IPS-NIHi7 (cell line): Measurements from ENCODE around the gene ZNF219.

Source experiments
- DNase-seq: peaks from one replicate; pipeline ENCODE4 v3.0.0; 2012; ENCODE audit warnings: mixed read lengths; ENCODE audit errors: extremely low spot score

Gene ZNF219

DNA sequence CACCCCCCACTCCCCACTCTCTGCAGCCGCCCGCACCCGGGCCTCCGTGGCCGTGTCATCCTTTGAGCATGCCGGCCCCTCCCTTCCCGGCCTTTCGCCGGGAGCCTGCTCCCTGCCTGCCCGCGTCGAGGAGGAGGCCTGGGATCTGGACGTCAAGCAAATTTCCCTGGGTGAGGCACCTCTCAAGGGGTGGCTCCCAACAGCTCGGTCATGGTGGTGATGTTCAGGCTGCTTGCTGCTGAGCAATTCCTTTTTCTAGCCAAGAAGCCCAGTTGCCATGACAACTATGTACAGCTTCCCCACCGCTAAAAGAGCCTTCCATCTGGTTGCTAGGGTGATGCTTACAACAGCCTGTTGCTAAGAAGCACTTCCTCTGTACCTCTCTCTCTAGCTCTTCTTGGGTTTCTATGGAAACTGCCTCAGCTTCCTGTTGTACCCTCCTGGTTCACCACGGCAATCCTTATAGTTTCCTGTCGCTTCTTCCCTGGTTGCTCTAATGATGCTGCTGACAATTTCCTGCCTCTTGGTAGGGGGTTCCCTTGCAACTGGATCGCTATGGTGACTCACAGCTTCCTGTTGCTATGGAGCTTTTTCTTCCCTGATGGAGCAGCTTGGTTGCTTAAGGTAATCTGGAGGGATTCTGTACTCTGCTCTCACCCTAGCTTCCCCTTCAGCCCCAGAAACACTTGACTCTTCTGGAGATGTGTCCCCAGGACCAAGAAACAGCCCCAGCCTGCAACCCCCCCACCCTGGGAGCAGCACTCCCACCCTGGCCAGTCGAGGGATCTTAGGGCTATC, 11.0 kb downstream of the ZNF219 start:
- DNase-seq, result peak; percentile 72

DNA sequence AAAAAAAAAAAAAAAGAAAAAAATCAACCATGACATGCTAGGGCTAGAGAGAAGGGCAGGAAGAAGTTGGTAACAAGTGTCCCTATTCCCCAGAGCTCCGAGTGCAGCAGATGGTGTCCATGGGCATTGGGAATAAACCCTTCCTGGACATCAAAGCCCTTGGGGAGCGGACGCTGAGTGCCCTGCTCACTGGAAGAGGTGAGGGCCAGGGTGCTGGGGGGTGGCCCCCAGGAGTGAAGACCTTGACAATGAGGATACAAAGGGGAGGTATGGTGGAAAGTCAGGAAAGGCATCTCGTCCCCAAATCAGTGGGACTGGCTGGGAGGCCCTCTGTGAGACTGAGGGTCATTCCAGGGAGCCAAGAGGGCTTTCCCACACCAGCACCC, 11.6 kb downstream of the ZNF219 start:
- no peak for DNase-seq

DNA sequence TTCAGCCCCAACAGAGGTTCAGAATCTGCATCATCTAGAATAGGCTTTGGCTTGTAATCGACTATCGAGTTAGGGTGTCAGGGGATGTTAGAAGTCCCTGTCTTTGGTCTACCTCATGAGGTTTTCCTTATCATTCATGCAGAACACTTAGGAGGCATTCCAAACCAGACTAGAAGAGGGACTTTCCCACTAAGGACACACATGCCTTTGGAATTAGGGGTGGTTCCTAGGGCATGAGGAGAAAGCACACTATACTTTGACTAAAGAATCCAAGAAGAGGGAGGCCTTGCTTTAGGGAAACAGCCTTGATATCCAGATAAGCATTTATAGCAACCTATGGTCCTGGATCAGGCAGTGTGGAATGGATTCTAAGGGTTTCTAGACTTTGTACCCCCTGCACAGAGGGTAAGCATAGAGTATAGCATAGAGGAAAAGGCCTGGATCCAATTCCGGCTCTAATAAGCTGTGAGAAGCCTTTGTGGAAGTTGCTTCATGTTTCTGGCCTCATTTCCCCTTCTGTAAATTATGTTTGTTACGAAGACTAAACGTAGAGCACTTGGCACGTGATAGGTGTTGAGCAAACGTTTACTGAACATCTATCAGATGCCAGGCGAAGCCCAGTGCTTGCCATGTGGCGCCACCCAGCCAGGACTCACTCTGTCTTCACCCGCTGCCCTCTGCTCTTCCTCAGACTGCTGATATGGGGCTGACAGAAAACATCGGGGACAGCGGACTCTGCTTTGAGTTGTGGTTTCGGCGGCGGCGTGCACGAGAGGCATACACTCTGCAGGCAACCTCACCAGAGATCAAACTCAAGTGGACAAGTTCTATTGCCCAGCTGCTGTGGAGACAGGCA, 13.2 kb downstream of the ZNF219 start:
- DNase-seq, result no peak

DNA sequence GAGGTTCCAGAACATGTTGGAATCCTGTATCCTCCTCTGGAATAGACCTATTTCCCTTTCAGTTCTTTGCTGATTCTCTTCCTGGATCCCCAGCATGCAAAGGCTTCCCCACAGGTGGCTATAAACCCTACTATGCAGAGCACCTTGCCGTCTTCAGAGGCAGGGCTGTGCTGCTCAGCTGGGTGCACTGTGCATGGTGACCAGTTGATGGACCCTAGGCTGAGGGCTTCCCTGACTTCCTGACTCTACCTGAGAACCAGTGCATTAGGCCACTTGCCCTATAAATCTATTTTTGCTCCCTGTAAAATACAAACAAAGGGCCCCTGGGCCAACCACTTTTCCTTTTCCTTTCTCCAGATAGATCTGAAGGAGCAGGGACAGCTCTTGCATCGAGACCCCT, 14.1 kb downstream of the ZNF219 start:
- no peak for DNase-seq

DNA sequence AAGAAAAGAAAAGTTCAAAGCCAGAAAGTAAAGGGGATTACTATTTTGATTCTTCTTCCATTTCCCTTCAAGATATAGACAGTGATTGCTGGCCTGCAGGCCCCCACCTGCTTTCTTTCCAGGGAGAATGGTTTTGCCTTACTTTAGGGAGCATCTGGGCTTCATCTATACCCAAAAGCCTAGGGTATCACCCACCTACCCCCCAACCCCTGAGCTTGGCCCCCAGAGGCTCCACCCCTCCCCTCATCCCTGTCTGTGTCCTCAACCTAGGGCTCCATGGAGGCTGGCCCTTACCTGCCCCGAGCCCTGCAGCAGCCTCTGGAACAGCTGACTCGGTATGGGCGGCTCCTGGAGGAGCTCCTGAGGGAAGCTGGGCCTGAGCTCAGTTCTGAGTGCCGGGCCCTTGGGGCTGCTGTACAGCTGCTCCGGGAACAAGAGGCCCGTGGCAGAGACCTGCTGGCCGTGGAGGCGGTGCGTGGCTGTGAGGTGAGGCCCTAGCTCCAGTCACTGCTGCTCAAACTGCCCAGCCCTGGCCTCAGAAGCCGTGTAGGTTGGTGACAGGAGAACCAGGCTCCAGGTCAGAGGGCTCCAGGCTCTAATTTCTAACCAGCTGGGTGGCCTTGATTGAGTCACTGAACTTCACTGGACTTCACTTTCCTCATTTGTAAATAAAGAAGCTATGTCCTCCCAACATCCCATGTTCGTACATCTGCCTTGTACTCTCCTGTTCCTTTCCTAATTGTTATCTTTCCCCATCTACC, 14.7 kb downstream of the ZNF219 start:
- DNase-seq, result no peak

DNA sequence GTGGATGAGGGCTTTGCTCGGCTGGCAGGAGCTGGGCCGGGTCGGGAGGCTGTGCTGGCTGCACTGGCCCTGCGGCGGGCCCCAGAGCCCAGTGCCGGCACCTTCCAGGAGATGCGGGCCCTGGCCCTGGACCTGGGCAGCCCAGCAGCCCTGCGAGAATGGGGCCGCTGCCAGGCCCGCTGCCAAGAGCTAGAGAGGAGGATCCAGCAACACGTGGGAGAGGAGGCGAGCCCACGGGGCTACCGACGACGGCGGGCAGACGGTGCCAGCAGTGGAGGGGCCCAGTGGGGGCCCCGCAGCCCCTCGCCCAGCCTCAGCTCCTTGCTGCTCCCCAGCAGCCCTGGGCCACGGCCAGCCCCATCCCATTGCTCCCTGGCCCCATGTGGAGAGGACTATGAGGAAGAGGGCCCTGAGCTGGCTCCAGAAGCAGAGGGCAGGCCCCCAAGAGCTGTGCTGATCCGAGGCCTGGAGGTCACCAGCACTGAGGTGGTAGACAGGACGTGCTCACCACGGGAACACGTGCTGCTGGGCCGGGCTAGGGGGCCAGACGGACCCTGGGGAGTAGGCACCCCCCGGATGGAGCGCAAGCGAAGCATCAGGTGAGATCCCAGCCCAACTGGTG, 16.8 kb downstream of the ZNF219 start:
- DNase-seq, result no peak

DNA sequence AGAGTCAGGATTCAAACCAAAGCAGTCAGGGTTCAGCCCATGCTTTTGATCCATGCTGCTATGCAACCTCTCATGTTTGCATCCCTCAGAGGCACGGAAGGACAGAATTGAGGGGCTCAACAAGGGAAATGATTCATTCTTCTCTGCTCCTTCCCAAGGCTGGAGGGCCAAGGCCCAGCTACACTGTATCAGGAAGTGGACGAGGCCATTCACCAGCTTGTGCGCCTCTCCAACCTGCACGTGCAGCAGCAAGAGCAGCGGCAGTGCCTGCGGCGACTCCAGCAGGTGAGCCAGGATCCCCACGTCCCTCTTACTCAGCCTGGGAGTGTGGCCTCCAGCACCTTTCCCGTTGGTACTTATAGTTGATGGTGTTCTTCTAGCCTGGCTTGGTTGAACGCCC, 19.7 kb downstream of the ZNF219 start:
- no peak for DNase-seq

DNA sequence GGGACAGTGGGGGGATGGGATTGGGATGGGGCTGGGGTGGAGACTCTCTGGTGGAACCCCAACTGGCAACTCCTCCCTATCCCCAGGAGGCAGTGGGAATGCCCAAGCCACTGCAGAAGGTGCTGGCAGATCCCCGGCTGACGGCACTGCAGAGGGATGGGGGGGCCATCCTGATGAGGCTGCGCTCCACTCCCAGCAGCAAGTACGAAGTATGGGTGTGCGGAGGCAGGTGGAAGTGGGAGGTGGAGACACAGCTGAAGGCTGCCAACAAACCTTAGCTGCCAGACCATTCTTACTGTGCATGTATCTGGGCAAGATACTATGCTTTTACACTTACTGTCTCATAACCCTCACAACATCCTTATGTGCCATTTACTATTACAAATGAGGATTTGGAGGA, 20.2 kb downstream of the ZNF219 start:
- DNase-seq, result no peak

DNA sequence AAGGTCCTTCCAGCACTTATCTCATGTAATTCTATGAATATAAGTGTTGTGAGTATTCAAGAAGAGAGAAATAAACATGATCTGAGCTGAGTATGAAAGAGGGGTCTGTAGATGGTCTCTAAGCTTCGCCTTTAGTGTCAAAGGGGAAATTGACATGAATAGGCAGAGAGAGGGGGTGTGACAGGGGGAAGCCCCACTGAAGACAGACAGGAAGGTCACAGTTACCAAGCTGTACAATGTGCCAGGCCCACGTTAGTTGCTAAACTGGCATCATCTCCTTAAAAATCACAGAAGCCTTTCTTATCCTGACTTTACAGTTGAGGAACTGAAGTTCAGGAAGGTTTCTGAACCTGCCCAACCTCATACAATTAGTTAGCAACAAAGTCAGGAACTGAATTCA, 20.8 kb downstream of the ZNF219 start:
- no peak for DNase-seq

DNA sequence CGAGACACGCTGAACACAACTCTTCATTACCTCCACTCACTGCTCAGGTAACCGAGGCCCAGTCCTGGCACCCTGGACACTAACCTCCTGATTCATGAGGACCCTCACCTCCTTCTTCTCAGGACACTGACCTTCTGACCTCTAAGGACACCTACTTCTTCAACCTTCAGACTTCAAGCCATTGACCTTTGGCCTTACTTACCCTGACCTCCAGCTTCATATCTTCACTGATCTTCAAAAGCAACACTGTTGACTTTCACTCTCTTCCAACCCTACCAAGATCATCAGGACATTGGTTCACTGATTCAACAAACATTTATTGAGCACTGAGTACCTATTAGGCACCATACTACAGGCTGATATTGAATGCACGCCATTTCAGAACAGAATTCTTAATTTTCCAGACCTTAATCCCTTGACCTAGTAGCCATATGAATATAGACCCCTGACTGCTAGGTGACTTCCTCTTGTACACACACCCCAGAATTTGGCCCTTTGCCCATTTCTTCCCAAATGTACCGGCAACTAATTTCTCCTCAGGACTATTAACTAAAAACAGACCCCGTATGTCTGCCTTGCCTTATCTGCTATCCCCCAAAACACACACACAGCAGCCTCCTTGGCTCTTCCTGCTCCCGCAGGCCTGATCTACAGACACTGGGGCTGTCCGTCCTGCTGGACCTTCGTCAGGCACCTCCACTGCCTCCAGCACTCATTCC, 22.6 kb downstream of the ZNF219 start:
- no peak for DNase-seq

DNA sequence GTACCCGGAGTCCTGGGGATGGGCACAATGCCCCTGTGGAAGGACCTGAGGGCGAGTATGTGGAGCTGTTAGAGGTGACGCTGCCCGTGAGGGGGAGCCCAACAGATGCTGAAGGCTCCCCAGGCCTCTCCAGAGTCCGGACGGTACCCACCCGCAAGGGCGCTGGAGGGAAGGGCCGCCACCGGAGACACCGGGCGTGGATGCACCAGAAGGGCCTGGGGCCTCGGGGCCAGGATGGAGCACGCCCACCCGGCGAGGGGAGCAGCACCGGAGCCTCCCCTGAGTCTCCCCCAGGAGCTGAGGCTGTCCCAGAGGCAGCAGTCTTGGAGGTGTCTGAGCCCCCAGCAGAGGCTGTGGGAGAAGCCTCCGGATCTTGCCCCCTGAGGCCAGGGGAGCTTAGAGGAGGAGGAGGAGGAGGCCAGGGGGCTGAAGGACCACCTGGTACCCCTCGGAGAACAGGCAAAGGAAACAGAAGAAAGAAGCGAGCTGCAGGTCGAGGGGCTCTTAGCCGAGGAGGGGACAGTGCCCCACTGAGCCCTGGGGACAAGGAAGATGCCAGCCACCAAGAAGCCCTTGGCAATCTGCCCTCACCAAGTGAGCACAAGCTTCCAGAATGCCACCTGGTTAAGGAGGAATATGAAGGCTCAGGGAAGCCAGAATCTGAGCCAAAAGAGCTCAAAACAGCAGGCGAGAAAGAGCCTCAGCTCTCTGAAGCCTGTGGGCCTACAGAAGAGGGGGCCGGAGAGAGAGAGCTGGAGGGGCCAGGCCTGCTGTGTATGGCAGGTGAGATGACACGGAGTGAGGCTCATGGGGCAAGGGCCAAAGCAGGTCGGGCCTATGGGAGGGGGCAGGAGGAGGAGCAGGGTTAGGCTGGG, 23.8 kb downstream of the ZNF219 start:
- DNase-seq, result no peak

DNA sequence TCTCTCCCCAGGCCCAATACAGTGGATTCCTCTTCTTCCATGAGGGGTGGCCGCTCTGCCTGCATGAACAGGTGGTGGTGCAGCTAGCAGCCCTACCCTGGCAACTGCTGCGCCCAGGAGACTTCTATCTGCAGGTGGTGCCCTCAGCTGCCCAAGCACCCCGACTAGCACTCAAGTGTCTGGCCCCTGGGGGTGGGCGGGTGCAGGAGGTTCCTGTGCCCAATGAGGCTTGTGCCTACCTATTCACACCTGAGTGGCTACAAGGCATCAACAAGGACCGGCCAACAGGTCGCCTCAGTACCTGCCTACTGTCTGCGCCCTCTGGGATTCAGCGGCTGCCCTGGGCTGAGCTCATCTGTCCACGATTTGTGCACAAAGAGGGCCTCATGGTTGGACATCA, 24.5 kb downstream of the ZNF219 start:
- DNase-seq, result no peak

DNA sequence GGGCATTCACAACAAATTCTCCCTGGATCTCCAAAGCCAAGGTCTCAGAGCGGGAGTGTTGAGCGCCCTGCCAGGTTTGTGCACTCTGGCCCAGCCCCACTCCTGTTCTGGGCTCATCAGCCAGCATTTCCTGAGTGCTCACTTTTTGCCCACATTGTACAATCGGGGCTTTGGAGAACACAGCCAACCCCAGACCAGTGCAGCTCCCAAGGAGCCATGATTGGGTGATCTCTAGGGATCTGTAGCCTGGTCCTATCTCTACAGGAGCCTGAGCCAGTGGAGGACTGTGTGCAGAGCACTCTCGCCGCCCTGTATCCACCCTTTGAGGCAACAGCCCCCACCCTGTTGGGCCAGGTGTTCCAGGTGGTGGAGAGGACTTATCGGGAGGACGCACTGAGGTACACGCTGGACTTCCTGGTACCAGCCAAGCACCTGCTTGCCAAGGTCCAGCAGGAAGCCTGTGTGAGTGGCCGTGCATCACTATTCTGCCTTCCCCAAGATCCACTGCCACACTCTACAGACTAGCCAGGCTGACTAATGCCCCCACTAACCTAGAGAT, 25.6 kb downstream of the ZNF219 start:
- no peak for DNase-seq

DNA sequence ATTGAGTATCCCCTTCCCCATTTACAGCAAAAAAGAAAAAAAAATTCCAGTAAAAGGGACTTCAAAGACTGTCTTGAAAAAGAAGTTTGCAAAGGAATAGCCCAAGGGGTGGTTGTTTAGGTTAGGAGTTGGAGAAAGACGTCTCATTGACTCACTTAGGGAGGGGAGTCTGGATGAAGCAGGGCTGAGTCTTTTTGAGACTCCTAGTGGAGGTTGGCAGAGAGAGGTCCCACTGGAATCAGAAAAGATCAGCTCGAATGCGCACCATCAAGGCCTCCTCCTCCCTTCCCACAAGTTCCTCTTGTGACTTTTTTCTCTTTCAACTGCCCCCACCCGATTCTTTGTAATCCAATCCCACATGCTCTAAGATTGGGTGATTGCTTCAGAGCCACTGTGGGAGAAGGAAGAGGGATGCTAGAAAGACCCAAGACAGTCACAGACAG, 26.4 kb downstream of the ZNF219 start:
- DNase-seq, result no peak

DNA sequence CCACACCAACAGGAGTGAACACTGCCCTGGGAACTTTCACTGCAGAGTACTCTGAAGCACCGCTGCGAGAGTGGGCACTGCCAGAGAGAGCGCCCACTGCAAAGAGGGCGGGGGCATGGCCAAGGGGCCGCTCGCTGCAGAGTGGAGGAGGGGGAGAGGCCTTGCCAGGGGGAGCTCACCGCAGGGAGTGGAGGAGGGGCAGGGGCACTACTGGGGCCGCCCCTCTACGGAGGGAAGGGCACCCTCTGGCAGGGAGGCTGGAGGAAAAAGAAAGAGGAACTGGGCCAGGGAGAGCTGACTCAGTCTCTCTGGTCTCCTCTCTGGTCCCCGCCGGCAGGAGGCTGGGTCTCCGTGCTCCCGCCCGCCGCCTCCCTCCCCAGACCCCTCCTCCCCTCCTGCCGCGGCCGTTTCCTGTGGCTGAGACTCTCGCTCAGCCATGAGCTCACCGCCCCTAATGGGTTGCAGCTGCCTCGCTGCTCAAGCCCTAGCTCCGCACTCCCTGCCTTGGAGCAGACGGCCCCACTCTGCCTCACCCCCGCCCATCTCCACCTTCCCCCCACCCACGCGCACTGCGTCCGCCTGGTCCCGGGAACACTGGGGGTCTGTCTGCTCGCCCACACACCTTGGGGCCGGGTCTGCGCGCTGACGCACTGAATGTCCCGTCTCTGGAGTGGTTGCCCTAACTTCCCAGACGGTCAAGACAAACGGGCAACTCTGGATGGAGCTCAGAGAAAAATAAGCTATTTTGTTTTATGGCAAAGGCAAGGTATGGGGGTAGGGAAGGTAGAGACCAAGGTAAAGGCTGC, 27.0 kb downstream of the ZNF219 start:
- peak; percentile 86 for DNase-seq

DNA sequence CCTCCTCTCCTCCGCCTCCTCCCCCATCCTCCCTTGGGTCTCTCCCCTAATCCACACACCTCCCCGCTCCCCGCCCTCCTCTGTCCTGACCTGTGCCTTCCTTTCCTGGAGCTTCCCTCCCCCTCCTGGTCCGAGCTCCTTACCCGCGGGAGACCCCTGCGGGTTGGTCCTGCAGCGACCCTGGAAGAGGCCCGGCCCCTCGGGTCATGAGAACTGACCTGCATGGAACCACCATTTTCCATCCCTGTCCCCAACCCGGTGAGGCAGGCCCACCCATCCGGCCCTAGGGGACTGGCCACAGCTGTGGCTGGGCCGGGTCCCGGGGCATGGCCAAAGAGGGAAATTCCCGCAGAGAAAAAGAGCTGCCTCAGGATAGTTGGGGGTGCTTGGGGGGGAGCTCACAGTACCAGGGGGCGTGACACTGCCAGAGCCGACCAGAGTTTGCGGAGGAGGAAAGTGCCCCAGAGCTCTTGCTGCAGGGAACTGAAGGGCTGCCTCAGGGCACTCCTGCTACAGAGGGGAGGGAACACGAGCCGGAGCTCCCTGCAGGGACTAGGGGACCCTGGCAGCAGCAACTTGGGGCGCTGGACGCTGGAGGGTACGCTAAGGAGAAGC, 27.7 kb downstream of the ZNF219 start:
- peak; percentile 73 for DNase-seq

DNA sequence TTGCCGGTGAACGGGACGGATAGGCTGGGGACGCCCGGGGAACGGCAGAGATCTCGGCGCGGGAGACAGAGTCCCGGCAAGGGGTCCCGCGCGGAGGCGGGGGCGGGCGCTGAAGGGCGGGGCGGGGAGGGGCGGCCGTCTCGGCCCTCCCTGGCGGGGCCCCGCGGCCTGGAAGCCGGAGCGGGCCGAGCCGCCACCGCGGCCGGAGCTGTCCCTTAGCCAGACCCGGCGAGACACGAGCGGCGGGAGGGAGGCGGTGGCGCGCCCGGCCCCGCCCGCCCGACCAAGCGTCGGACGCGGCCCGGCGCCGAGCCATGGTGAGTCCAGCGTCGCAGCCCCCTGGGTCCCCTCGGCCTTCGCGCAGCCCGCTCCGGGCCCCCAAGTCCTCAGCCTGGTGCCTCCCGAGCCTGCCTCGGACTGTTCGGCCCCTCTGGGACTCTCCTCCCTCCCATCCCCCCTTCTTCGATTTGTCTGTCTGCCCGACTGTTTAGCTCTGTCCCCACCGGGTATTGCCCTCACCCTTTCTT, 28.3 kb downstream of the ZNF219 start, which contains the start of gene ARHGEF40:
Gene ARHGEF40 (plus strand): TSS at position 222 of the 527 bp plus-strand sequence. CDS start 93 bp downstream, at position 315.
- DNase-seq, result peak; percentile 48
